GM12872 (cell line): ENCODE data around the gene GNAZ.

Experiments
- TF ChIP-seq, protein P1 (sequence below): IDR thresholded peaks from 3 replicates; pipeline ENCODE4 v1.5.1; 2011; ENCODE audit warnings: low read depth, mild to moderate bottlenecking, low read length, moderate library complexity; ENCODE audit not compliant: insufficient read depth

GNAZ gene

DNA sequence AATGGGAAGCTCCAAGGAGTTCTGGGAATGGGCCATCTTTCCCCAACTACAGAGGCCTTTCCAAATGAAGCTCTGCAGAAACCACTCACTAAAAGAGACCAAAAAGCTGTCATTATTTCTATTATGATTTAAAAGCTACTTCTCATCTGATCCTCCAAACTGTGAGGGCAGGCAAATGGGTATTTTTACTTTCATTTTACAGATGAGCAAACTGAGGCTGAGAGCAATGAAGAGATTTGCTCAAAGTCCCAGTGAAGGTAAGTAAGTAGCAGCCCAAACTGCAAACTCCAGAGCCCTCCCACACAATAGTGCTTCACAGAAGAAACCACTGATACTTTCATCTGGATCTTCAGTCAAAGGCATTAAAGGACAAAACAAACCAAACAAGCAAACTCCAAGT, 70.1 kb downstream of the GNAZ start:
- TF ChIP-seq, protein P1, sequence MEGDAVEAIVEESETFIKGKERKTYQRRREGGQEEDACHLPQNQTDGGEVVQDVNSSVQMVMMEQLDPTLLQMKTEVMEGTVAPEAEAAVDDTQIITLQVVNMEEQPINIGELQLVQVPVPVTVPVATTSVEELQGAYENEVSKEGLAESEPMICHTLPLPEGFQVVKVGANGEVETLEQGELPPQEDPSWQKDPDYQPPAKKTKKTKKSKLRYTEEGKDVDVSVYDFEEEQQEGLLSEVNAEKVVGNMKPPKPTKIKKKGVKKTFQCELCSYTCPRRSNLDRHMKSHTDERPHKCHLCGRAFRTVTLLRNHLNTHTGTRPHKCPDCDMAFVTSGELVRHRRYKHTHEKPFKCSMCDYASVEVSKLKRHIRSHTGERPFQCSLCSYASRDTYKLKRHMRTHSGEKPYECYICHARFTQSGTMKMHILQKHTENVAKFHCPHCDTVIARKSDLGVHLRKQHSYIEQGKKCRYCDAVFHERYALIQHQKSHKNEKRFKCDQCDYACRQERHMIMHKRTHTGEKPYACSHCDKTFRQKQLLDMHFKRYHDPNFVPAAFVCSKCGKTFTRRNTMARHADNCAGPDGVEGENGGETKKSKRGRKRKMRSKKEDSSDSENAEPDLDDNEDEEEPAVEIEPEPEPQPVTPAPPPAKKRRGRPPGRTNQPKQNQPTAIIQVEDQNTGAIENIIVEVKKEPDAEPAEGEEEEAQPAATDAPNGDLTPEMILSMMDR: no peak

DNA sequence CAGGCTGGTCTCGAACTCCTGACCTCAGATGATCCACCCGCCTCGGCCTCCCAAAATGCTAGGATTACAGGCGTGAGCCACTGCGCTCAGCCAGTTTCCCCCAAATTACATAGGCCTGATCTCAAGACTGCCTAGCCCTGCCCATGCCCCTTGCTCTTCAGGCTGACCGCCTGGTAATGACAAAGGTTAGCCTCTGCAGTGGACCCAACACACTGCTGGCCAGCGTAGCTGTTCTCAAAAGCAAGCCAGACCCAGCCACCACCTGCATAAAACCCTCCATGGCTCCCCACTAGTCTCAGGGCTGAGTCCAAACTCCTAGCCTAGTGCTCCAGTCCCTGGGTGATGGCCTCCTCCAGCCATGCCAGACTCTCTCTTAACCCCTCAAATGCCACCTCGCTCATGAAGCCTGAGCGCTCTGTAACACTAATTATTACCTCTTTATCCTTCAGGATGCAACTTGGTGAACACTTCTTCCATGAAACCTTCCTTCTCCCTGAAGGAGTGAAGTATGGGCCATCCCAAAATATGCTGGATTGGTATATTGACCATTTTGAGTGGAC, 72.3 kb downstream of the GNAZ start:
- TF ChIP-seq, protein P1: no peak

DNA sequence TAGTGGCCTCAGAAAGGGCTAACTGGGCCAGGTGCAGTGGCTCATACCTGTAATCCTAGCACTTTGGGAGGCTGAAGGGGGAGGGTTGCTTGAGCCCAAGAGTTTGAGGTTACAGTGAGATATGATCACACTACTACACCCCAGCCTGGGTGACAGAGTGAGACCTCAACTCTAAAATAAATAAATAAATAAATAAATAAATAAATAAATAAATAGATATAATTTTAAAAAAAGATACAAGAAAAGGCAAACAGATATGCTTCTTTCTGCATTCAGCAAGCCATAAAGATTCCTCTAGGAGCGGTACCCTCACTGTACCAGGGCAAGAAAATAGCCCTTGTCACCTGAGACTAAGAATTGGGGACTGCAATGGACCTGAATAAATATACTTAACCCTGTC, 72.8 kb downstream of the GNAZ start:
- TF ChIP-seq, protein P1: no peak

DNA sequence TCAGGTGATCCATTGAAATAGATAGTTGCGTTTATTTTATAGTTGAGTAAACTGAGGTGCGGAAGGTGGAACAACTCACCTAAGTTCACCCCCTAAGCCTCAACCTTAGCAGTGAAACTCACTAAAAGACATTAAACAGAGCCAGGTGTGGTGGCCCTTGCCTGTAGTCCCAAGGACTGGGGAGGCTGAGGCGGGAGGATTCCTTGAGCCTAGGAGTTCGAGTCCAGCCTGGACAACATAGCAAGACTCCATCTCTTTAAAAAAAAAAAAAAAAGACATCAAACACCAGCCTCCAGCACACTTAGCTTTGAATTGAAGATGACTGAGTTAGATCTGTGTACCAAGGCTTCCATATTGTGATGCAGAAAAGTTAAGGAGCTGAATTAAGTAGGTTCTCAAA, 74.1 kb downstream of the GNAZ start:
- TF ChIP-seq, protein P1: no peak

DNA sequence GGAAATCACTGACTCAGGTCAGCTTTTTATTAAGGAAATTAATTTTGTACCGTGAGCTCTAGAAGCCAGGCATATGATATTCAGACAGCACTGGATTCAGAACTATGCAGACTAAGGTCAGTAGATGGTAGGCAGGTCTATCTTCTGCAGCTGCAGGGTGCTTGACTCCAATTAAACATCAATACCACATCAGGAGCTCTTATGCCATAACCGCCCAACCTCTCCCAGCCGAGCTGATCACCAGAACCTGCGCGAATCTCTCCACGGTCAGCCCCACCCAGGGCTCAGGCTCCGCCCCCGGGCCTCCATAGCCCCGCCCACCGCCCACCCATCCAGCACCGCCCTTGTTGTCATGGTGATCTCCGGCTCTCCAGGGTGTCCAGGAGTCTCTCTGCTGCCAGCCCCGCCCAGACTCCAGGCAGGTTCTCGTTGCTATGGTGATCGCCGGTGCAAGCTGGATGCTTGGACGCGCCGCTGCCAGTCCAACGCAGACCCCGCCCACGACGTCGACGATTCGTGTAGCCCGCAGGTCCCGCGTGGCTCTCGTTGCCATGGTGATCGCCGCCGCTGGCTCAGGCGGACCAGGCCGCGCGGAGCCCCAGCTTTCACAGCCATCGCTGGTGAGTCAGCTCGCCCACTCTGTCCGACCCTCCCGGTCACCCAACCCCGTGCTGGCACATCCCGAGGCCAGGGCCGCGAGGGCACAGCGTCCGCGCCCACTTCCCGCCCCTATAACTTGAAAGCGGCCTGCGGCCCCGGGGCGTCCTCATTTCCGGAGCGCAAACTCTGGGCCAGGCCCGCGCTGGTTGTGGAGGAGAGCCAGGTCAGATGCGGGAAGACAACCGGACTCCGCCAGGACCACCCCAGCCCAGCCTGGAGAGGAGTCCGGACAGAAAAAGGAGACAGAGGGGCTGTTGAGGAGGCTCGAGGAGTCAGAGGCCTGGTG, 74.9 kb downstream of the GNAZ start, which contains the start of gene RAB36:
Gene RAB36 (plus strand): TSS at position 546 of the 946 bp plus-strand sequence. CDS start 1,140 bp downstream, outside the sequence.
- TF ChIP-seq, protein P1: no peak

DNA sequence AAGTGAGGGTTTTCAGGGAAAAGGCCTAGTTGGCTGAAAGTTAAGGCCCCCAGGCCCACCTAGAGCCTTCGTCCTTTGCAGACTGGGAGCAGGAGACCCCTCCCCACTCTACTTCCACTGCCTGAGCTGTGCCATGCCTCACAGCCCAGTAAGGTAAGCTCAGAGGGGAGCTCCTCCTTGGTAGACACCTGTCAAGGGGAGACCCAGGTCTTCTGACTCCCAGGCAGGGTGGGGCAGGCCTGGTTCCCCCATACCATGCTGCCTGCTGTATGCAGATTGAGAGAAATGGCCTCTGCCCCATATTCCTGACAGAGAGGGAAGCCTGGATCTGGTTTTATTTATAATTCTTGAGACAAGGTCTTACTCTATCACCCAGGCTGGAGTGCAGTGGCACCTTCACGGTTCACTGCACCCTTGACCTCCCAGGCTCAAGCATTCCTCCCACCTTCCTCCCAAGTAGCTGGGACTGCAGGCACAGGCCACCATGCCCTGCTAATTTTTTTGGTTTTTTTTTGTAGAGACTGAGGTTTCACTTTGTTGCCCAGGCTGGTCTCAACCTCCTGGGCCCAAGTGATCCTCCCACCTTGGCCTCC, 75.7 kb downstream of the GNAZ start:
- TF ChIP-seq, protein P1: no peak

DNA sequence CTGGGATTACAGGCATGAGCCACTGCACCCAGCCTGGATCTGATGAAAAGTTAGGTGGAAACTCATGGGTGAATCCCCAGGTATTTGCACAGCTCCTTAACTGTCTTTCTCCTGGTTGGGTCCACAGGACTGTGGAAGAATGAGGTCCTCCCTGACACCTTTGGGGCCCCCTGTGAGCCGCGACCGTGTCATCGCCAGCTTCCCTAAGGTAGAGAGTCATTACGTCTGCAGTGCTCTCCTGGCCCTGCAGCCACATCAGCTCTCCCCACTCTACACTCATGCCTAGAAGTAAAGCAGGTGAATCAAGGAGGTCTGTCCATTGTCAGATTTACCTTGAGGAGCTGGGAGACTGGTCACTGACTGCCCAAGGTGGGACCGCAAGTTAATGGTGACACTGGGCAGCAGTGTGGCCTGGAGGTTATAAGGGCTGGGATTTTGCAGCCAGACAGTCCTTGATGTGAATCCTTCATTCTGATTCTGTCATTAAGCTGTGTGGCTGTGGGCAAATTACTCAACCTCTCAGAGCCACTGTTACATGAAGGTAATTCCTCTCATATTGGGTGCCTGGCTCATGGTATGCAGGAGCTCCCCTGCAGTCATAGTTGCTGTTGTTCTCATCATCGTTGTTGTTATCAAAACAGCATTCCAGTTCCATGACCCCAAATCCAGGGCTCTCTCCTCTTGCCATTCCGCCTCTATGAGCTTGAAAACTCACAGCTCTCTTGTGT, 76.3 kb downstream of the GNAZ start:
- TF ChIP-seq, protein P1: no peak
